HG02981 (cell line): ENCODE measurements around the gene KCTD1.

Source experiments
- ATAC-seq: cut with Tn5 transposase; IDR thresholded peaks from one replicate; pipeline ENCODE4 v1.9.1; 2021; ENCODE audit warnings: mild to moderate bottlenecking, moderate library complexity; ENCODE audit not compliant: unreplicated experiment

Gene KCTD1

DNA sequence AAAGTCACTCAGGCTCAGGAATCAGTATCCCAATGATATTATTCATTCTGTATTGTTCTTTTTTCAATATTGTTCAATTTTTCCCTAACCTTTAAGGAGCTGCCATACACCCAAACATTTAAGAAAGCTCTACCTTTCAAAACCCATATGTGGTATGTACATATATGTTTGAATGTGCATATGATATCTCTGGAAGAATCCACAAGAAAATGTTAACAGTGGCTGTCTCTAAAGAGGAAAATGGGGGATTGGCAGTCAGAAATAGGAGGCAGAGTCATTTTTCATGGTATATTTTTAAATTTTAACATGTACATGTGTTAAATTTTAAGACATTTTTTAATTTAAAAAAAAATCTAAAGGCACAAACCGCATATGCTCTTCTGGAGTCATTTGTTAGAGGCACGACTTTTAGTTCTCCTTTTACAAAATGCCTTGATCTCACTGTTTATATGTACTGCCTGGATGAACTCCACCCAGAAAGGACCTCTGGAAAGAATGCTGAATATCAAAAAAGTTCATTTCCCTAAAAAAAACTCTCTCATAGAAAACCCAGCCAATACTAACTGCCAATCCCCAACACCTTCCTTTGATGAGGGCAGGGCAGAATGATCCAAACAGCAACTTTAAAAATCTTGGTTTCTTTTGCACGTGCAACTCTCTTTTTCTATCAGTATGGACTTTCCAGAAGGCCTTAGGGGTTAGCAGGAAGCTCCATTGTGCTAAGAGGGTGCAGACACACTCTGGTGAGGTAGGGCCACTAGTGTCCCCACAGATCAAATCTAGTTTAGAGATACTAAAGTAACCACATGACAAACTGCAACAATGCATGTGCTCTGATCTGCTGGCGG lies 23.6 kb downstream of the KCTD1 start:
- no peak for ATAC-seq

DNA sequence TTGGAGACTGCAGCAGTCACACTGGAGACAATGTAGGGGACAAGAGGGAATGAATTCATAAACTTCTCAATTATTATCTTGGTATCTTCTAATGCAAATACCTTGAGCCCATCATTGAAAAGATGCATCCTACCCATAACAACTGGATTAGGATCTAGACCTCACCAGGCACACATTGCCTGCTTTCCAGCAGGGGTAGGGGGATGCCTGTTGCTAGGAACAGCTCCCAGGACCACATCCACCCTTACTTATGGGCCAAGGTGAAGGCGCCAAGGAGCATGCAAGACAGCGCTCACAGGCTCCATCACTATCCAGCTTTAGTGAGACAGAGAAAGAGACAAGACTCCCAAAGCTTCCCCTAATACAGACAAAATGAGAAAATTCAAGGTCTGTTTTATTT lies 24.4 kb downstream of the KCTD1 start:
- no peak for ATAC-seq

DNA sequence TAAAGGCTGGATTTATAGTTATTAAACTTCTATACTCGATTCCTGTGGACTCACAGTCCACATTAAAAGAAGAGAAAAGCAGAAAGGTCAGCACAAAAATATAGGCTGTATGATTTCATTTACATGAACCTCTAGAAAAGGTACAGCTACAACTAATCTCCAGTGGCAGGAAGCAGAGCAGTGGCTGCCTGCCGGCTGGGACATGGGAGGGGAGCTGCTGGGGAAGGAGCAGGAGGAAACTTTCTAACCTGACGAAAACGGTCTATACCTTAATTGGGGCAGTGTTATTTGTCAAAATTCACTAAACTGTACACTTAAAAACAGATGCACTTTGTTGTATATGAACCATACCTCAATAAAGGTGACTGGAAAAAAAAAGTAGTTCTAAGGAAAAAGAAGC lies 26.7 kb downstream of the KCTD1 start:
- no peak for ATAC-seq

DNA sequence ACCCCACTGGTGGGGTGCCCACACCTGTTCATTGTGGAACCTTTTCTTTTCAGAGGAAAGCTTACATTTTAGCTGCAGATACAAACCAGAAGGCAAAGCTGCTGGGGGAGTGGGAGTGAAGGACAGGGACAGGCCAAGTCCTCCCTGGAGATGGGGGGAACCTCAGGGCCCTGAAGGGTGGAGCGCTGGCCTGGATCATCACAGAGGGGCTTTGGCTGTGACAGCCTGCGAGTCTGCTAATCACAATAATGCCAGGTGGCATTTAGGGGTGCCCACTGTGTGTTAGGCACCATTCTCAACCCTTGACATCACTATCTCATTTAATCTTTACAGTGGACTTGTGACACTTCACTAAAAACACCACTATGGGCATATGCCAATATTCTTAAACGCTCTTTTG lies 27.4 kb downstream of the KCTD1 start:
- ATAC-seq: no peak

DNA sequence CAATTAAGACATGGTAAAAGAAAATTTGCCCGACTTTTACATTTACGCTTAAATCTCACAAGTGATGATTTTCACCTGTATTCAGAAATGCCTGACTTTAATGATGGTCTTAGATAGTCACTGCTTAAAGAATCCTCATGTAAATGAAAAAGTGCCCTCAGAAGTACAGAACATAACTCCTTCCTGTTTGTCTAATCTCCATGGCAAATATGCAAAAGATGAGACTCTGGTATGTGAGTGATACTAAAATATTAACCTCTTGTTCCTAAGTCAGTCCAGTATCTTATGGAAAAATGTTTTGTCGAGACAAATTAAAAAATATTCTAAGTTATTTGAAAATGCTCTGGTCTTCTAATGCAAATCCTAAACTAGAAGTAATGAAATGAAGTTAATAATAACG lies 29.2 kb downstream of the KCTD1 start:
- no peak for ATAC-seq

DNA sequence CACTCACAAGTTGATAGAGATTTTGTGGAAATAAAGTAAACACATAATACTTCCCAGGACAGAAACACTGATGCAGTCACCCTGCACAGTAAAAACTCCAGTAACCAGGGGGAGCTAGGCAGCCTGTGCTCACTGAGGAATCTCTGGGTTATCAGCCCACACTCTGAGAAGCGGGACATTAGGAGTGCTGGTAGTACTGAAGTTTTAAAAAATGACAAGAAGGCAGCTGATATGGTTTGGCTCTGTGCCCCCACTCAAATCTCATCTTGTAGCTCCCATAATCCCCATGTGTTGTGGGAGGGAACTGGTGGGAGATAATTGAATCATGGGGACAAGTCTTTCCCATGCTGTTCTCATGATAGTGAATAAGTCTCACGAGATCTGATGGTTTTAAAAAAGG lies 31.4 kb downstream of the KCTD1 start:
- ATAC-seq: no peak

DNA sequence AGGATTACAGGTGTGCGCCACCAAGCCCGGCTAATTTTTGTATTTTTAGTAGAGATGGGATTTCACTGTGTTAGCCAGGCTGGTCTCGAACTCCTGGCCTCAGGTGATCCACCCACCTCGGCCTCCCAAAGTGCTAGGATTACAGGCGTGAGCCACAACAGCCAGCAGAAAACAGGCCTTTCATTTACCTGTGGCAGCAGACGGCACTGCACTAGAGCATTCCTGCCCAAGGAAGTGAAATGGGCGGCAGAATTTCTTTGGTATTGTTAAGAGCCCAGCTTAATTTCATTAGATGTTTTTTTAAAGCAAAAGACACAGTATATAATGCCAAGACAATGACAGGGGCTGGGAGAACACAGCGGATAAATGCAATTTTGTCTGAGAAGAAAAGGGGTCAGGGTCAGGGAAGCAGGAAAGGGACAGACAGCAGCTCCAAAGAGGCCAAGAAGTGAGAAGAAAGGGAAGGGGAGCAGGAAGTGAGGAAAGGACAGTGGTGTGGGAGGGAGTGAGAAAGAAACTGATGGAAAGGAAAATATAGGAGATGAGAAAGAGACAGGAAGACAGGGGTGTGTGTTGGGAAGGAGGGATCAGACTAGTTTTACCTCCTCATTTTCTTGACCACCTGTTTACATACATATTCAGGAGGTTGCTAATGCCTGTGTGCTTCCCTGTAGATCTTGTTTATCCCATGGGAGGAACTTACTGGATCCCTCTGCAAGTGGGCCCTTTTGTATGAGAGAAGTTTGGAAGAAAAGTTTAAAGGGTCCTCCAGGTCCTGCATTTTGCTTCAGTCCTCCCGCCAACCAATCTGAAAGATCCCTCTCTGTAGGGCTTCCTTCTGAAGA lies 32.5 kb downstream of the KCTD1 start:
- ATAC-seq: no peak

DNA sequence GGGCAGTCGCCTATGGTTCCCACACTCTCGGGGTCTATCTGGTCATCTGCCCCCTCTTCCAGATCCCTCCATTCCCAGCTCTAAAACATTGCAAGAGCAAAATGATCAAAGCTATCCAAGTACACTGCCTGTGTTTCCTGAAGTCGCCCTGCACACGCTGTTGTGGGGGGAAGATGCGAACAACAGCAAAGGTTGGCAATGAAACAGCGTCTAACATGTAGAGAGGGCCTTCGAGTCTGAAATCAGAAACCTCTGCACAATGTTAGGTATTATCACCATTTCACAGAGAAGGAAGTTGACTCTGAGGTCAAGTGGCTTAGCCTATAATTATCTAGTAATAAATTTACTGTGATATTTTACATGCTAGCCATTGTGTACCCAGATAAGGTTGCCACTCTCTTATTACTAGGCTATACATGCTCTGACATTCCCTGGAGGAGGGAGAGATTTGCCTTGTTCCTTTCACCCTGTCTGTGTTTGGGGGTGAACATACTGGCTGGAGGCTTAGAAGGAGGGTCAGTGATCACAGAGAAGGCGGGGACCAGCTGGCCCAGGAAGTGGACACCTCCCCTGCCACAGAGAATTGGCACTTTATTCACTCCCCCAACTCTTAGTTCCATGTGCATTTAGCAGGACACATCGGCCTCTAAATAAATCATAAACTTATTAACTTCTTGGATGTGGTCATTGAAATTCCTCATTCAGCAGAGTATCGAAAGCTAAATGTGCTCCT lies 36.8 kb downstream of the KCTD1 start:
- ATAC-seq: no peak

DNA sequence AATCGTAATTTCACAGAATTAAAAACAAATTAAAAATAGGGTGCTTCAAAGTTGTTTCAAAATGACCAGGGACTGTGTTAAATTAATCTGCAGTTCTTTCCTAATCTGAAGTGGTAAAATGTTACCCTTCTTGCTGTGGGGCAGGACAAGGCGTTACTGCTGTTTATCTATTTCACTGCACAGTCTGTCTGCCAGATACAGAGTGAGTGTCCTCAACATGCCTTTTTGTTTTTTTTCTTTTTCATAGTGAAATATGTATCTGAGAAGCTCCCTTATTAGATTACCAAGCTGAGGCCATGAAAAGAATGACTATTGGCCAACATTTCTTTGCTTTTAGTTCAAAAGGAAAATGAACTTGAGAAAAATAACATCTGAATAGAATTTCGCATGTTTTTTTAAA lies 38.0 kb downstream of the KCTD1 start:
- ATAC-seq: no peak

DNA sequence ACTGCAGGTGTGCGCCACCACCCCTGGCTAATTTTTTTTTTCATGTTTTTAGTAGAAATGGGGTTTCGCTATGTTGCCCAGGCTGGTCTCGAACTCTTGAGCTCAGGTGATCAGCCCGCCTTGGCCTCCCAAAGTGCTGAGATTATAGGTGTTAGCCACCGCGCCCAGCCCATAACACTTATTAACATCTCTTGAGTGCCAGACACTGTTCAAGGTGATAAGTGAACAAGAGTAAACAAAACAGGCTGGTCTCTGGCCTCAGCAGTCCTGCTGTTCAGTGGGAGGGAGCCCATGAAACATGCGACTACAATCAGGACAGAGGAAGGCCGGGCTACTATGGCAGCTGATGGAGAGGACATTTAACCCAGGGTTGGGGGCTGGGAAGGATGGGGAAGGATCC lies 42.3 kb downstream of the KCTD1 start:
- ATAC-seq: no peak

DNA sequence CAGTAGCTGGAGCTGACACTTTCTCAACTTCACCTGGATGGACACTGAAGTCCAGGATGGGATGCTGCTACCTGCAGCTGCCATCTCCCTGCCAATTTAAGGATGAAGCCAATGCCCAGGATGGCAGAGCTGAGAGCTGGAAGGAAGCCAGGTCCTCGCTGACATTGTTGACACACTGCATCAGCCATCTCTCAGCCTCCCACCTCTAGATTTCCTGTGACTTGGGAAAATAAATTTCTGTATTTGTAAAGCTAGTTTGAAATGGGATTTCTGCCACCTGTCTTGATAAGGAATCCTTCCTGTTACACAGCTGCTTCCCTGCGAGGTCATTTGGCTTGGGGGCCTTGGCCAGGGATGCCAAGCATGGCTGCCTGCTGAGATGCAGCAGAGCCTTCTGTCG lies 43.5 kb downstream of the KCTD1 start:
- ATAC-seq: no peak

DNA sequence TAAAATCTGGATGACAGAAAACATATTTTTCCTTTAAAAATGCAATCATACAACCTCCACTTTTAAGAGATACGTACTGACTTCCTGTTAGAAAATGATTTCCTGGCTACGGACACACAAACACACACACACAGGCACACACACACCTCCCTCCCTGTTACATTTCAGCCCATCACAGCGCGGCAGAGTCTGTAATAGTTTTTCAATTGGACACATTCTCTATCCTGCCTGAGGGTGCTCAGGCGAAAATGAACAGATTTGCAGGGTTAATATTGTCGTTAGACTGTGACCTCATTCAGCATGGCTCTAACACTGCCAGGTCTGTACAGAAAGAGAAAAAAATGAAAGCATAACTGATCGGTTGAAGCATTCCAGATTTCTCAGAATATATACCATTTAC lies 45.0 kb downstream of the KCTD1 start:
- ATAC-seq: no peak

DNA sequence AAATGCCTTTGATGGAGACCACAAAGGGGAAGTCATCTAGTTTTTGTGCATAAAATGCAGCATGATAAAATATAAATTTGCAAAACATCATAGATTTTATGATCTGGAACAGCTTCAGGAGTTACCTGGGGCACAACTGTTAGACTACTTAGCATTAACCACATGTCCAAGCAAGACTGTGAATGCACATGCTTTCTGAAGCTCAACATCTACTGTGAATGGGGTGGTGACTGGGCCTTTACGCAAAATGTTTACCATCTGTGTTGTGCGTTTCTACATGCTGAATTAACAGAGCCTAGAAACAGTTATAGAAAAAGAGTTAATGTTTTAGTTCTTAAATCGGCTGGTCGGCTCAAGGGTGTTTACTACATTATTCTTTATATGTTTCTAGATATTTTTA lies 45.5 kb downstream of the KCTD1 start:
- ATAC-seq: no peak

DNA sequence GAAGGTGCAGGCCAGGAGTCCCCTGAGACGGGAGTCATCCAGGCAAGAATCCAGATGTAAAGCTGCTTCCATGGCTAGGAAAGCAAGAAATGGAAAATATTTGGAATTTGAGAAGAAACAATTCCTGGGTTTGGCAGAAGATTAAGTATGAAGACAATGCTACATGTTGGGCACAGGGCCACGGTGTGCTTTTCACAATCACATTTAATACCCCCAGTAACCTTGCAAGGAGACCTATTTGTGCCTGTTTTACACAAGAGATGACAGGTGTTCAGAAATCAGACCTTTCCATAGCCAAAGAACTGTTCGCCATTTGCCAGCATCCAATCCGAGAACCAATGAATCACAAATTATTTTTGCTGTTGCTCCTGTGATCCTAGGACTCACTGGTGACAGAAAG lies 50.5 kb downstream of the KCTD1 start:
- ATAC-seq: no peak

DNA sequence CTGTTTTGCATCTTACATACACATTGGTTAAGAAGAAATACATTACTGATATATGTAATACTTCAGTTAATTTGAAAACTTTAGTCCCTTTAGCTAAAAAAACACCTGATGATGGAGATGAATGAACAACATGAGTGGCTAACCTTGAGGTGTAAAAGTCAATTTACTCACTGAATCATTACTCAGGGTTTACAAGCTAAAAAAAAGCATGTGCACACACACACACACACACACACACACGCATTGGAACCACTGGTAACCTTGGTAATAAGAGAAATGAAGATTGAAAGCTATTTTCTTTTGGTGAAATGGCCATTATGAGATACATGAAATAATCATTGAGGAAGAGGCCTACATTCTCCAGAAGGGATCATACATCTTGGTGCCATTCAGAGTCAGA lies 51.8 kb downstream of the KCTD1 start:
- no peak for ATAC-seq

DNA sequence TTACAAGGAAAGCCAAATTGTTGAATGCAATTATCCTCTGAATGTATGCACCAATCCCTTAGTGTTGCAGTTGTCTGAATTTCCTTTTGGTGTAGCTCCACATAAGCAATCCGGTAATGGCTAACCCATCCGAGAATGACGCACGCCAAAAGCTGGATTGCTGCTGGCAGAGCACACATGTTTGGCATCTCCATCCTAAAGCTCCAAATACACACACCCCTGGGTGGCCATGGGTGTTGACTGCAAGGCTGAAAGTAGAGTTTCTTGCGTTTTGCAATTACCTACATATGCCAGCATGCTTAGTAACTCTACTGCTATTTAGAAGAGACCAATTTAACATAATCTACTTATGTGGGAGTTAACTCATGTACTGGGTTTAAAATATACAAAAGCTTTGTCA lies 53.1 kb downstream of the KCTD1 start:
- no peak for ATAC-seq

DNA sequence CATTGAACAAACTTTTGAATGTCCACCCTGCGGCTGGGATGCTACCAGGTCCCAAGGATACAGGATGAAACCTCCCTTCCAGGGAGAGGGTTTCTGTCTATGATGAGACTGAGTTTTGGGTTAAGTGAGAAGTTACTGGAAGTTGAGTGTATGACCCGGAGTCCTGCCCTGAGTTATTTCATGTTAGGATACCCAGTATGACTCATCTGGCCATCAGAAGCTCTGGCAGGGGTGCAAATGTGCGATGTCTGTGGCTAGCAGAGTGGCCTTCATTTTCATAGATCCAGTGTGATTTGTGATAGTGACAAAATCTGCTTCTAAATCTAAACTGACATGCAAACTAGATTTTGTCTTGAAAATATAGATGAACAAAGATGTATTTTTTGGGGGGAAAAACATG lies 55.3 kb downstream of the KCTD1 start:
- no peak for ATAC-seq

DNA sequence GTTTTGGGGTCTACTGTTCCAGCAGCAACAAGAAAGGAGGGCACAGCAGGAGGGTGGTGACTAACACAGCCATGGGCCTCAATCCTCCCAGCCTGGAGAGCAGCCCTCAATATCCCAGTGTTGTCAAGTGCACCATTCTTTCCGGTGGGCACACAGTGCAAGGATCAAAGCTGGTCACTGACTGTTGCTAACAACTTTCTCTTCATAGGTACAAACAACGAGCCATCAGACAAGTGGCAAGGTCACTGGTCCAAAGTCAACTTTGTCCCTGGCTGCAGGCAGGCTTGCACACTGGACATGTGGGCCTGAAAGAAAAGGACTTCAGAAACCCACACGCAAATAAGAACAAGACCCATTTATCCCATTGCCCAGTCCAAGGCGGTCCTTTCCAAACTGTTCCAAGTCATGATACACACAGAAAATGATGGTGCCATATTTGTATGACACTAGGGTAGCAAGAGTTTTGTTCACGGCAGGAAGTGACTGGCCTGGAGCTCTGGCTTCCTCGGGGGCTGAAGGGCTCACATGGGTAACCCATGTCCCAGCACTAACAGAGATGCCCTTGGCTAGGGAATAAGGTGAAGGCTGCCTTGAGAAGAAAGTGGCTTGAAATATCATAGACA lies 57.0 kb downstream of the KCTD1 start:
- no peak for ATAC-seq

DNA sequence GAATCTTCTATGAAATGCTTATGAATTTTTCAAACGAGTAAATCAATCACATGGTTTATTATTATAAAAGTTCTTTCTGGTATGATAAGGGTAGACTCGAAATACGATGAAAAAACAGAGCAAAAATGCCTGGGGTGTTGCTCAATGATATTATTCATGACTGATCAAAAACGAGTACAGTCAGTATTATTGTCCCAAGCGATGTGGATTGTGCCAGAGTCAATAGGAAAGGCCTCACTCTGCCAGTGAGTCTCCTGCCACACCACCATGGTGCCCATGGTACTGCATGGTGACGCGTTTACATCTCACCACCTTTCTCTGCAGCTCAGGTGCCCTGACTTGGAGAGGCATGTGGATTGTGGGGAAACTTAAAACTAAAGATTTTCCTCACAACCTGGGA lies 58.5 kb downstream of the KCTD1 start:
- ATAC-seq: no peak

DNA sequence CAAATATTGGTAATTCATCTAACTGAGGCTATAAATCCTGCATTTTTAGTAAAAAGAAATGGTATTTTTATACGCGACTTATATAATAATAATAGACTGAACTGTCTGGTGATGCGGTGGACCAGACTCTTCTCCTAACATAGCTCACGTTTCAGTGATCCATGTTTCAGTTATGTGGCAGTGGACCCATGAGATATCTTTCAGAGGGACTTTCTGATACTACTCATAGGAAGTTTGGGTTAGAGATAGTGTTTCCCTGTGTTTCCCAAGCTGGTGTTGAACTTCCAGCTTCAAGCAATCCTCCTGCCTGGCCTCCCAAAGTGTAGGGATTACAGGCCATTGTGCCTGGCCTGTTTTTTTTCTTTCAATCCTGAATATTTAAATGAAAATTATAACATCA lies 59.2 kb downstream of the KCTD1 start:
- no peak for ATAC-seq

DNA sequence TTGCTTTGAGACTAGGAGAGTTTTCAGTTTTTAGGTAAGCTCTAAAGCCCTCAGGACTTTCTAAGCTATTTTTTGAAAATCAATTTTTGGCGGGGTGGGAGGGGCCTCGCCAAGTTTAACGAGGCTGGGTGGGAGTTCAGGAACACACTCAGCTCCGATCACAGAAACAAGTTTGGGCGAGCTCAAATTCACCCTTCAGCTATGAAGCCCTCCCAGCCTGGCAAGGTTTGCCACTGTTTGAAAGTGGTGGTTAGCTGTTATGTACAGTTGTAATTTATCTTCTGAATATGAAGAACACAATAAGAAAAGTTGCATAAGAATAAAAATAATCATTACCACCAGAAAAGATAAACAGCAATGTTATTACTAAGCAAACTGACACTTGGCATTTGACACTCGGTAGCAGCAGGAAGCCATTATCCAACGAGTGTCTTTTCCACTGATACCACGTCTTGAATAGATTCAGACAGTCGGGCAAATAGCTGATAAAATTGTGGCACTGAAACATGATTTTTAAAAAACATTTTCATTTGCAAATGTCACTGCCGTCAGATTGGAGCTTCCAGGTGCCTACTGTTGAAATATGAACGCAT lies 59.8 kb downstream of the KCTD1 start:
- ATAC-seq: no peak
